GM10266 (cell line): Measurements from ENCODE around the gene TTLL11.

Experiments
- DNase-seq: peaks from one replicate; pipeline ENCODE4 v3.0.0; 2012; ENCODE audit errors: extremely low spot score
- TF ChIP-seq, protein P1 (sequence below): IDR thresholded peaks from 2 replicates; pipeline ENCODE4 v1.5.1; 2012; ENCODE audit warnings: mild to moderate bottlenecking, low read depth; ENCODE audit not compliant: control insufficient read depth, insufficient read depth; ENCODE audit errors: missing control alignments

The TTLL11 gene

DNA sequence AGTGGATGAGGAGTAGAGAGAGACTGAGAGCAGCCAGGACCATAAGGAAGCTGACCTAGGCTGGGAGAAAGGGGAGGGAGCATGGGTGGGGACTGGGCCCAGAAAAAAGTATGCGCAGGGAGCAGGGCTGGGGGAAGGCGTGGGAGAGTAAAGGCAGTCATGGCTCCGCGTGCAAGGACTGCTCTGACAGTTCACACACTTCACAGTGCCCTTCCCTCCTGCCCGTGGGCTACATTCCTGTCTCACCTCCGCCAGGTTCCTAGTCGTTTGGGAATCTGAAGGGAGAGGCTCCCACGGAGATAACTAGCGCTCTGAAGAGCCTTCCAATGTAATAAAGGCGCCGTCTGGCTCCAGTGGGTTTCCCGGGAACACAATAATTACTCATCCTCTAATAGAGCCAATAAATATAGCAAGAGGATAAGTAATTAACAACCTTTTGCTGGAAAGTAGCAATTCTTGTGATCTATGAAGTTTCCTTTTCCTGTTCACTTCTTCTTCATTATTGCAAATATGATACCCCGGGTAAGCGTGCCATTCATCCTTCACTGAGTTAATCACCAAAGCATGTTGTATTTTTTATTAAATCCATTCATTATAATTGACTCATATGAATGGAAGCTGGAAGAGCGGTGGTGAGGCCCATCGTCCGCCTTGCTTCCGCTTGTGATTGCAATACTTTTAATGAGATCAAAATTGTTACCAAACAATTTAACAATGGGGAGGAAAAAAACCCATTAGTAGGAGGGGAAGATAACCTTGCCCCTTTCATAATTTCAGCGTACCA is 39.3 kb downstream of the TTLL11 start:
- TF ChIP-seq, protein P1, sequence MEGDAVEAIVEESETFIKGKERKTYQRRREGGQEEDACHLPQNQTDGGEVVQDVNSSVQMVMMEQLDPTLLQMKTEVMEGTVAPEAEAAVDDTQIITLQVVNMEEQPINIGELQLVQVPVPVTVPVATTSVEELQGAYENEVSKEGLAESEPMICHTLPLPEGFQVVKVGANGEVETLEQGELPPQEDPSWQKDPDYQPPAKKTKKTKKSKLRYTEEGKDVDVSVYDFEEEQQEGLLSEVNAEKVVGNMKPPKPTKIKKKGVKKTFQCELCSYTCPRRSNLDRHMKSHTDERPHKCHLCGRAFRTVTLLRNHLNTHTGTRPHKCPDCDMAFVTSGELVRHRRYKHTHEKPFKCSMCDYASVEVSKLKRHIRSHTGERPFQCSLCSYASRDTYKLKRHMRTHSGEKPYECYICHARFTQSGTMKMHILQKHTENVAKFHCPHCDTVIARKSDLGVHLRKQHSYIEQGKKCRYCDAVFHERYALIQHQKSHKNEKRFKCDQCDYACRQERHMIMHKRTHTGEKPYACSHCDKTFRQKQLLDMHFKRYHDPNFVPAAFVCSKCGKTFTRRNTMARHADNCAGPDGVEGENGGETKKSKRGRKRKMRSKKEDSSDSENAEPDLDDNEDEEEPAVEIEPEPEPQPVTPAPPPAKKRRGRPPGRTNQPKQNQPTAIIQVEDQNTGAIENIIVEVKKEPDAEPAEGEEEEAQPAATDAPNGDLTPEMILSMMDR, result no peak
- DNase-seq, result no peak

DNA sequence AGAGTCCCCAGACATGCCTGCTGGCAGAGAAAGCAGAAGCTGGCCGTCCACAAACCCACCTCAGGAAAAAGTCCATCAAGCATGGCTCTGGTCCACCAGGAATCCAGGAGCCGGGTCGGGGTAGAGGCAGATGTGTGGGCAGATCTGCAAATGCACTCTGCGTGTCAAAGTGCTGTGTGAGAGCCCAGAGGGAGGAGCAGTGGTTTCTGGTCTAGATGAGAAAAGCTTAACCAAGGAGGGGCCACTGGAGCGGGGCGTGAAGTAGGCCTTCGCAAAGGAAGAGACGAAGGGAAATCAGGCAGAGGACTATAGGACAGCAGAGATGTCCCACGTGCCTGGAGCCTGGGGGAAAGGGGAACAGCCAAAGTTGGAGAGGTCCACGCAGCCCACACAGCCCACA is 40.0 kb downstream of the TTLL11 start:
- TF ChIP-seq, protein P1, result no peak
- no peak for DNase-seq

DNA sequence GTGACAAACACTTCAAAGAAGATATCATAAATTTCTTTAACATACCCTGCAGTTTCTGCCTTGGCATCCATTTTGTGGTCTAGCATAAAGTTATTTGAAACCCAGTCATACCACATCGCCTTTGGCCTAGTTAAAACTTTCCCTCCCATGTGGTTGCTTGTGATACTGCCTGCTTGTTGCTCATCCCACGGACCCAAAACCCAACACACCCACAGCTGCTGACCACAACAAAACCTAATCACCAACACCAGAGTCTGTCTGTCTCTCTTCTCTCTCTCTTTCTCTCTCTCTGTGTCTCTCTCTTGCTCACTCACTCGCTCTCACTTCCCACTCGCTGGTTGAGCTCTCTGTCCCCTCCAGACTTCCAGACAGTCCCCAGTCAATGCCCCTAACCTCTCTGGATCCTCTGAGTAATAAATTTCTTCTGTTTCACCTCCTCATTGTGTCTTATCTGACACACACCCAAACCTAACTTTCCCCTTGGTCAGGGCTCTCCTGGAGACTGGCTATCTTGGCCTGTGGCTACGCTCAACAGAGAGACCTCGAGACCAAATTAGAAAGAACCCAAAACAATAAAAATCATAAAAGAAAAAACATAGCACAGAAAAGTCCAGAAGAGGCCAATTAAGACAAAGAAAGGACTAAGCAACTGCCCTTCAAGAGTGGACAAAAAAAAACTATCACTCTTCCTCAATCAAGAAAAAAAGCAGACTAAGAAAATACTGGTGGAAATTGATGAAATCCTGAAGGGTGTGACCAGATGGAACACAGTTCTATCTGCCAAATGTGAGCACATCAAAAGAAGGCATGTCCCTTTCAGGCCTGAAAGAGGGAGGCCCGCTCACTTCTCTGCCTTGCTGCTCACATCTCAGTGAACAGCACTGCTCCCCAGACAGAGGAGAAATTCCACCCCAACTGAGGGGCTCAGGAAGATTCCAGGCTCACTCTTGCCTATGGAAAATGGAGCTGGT is 41.5 kb downstream of the TTLL11 start:
- peak; percentile 20 for DNase-seq
- TF ChIP-seq, protein P1, result no peak

DNA sequence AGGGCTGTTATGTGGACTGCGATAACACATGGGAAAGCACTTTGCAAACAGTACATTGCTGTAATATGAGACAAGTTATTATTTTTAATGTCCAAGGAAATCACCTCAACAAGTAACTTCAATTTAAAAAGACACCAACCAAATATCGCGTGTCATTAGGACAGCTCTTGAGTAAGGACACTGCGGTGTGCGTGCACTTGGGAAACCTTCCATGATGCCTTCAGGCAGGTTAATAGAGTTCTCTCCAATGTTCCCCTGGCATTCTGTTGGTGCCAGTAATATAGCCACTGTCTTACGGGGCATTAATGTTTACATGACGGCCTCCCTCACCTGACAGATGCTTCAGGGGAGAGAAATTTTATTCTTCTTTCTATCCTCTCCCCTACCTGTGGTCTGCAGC is 42.9 kb downstream of the TTLL11 start:
- TF ChIP-seq, protein P1, result no peak

DNA sequence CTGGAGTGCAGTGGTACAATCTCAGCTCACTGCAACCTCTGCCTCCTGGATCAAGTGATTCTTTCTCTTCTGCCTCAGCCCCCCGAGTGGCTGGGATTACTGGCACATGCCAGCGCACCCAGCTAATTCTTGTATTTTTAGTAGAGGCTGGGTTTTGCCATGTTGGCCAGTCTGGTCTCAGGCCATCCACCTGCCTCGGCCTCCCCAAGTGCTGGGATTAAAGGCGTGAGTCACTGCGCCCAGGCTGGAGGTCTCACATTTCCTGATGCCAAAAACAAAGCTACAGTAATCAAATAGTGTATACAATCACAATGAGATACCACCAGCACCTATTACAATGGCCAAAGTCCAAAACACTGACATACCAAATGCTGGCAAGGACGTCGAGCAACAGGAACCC is 51.1 kb downstream of the TTLL11 start:
- DNase-seq, result no peak
- TF ChIP-seq, protein P1, result no peak

More for the DNA sequence above, 42.9 kb downstream of the TTLL11 start:
- DNase-seq, result no peak

DNA sequence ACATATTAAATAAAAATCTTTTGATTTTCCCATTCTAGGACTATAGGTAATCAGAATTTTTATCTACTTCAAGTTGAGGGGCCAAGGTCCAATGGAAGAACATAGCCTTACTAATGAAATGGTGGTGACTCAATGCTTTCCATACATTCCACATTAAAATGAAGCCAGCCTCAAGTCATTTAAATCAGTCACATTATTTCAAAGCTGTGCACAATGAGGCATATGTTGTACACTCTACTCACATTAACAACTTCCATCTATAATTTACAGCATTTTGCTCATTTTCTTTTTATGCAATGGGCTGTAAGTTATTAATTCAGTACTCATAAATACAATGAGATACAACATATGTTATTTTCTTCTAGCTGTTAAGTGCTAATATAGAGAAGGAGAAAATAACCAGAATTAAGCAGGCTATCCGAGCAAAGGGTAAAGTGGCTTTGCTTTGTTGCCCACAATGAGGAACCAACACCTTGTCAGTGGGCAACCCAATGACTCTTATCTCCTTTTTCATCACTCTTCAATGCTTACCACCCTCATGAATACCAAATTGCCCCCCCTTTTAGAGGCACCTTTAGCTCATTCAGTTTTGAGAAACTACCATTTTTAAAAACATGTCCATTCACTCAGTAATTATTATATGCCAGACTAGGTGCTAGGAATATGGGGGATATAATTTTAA is 52.4 kb downstream of the TTLL11 start:
- TF ChIP-seq, protein P1, result no peak
- no peak for DNase-seq

DNA sequence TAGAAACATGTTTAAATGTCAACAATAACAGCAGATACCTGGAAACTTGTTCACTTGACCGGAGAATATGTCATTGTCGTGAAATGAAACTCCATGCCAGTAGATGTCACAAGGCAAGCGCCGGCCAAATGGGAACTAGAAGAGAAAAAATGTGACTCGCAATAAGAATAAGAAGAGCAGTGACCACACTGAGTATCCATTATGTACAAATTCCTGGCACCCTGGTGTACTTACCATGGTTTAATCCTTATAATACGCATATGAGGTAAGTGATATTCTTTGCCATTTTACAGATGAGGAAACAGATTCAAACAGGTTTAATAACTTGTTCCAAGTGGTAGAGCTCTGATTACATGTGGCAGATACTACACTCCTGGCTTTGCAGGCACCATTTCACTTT is 53.9 kb downstream of the TTLL11 start:
- no peak for DNase-seq
- TF ChIP-seq, protein P1, result no peak
